ENCODE measurements around the gene CPNE7.
"Not testable (repeated sequence)": the region's sequence is repeated elsewhere in the genome, so short reads cannot be mapped to it uniquely, and the experiment has no call there.

The CPNE7 gene

DNA sequence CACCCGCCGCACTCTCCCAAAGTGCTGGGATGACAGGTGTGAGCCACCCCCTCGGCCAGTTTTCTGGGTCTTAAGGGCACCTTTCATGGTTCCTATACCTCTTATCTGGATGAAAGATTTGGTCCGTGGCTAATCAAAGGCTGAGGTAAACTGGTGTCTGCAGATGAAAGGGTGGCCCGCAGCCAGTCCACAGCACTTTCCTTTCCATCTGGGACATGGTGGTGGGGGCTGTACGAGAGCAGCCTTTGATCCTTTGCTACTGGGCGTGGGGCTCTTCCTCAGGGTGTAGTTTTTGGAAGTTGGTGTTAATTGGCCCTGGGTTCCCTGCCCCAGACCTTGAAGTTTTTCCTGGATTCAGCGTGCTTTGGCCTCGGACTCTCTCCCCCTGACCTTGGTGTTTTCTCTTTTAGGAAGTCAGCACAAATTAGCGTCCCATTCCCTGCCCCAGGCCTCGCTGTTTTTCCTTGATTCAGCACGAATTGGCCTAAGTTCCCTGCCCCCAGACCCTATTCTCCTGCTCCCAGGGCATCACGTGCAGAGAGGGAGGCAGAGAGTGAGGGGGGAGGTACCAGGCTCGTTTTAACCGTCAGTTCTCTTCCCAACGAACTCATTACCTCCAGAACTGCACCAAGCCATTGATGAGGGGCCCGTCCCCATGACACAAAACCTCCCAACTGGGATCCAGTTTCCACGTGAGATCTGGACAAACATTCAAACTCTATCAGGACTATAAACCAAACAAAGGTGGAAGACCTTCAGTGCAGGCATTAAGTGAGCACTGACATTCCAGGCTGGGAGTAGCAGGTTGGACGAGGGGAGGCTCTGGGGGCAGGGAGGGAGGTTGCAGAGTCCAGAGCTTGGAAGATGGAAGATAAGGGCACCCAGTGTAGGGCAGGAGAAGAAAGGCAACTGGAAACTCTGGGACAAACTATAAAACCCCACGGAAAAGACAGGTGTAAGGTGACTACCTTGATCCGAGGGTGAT lies 49.5 kb downstream of the CPNE7 start:
- no peak for DNase-seq

DNA sequence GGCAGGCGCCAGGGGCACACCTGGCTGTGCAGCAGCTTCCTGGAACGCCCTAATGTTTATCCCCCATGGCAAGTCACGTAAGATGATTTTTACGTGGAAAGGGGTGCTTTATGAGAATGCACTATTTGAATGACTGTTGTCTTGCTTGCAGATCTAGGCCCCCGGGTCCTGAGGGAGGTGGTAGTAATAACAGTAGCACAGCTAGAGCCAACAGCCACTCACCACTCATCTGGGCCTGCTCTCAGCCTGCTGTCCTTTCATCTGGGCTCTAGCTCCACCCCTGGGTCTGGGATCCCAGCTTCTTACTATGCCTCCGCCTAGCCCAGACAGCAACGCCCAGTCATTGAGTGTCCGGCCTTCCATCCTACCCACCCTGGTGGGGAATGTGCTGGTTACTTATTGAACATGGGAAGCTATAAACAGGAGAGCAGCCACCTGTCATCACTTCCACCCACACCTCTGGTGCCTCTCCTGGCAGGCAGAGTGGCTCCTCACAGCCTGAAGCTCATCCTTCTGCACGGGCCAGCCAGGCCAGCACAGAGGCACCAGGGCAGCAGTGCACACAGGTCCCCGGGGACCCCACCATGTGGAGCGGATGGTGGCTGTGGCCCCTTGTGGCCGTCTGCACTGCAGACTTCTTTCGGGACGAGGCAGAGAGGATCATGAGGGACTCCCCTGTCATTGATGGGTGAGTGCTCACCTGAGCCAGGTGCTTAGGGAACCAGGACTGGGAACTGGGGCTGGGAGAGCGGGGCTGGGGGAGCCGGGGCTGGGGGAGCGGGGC lies 54.5 kb downstream of the CPNE7 start:
- no peak for DNase-seq

DNA sequence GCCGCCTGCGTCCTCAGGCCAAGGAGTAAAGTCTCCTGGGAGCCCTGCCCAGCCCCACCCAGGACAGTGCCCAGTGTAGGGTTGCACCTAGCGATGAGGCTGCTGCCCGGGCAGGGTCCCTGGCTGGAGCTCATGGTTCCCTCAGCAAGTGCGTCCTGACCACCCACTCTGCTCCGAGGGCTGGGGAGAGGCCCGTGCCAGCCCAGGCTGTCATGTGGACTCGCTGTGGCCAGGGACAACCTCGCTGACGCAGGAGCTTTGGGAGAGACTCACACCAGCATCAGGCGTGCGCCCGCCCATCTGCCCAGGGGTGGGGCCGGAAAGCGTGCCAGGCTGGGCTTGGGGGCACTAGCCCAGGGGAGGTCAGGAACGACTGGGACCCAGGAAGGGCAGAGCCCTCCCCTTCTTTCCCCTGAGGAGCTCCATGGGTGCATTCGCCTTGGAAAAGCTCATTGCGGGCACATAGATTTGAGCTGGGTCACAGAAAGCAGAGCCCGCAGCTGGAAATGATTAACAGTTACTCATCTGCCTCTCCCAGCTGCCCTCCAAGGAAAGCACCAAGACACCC lies 57.6 kb downstream of the CPNE7 start:
- DNase-seq, result no peak

DNA sequence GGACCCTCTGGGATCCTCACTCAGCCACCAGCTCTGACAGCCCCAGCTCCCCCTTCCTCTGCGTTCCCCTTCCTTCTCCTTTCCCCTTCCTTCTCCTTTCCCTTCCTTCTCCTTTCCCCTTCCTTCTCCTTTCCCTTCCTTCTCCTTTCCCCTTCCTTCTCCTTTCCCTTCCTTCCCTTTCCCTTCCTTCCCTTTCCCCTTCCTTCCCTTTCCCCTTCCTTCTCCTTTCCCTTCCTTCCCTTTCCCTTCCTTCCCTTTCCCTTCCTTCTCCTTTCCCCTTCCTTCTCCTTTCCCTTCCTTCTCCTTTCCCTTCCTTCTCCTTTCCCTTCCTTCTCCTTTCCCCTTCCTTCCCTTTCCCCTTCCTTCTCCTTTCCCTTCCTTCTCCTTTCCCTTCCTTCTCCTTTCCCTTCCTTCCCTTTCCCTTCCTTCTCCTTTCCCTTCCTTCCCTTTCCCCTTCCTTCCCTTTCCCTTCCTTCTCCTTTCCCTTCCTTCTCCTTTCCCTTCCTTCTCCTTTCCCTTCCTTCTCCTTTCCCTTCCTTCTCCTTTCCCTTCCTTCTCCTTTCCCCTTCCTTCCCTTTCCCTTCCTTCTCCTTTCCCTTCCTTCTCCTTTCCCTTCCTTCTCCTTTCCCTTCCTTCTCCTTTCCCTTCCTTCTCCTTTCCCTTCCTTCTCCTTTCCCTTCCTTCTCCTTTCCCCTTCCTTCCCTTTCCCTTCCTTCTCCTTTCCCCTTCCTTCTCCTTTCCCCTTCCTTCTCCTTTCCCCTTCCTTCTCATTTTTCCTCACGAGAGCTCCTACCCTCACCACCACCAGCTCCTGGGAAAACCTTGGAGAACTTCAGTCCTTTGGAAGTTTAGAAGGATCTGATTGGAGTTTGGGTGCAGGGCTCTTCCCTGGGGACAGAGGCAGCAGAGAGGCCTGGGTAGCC lies 59.2 kb downstream of the CPNE7 start:
- DNase-seq, result not testable (repeated sequence)

DNA sequence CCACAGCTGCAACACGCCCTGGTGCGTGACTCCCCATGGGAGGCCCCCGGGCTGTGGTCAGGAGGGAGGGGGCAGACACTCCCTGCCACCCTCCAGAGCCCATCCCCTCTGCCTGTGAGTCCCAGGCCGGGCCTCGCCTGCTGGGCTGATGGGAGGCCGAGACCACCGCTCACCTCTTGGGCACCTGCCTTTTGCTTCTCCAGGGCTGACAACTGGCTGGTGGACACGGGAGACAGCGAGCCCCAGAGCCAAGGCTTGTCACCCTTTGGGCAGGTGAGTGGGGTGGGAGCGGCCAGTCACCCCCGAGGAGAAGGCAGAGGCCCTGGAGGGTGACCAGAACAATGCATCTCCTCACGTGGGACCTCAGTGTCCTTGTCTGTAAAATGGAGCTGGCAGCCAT lies 61.1 kb downstream of the CPNE7 start:
- DNase-seq, result no peak

DNA sequence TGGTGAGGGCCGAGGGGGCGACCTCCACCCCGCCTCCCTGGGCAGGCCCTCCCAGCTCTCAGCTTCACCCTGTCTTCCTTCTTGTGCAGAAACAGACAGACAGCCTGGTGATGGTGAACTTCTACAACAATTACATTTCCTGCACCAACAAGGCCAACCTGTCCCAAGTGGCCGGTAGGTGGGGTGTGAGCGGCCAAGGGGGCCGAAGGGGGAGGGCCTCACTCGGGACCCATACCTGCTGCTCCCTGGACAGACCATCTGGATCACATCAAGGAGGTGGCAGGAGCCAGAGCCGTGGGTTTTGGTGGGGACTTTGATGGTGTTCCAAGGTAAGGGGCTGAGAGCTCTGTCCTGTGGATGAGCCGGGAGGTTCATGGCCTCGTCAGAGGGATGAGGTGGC lies 61.8 kb downstream of the CPNE7 start:
- no peak for DNase-seq

DNA sequence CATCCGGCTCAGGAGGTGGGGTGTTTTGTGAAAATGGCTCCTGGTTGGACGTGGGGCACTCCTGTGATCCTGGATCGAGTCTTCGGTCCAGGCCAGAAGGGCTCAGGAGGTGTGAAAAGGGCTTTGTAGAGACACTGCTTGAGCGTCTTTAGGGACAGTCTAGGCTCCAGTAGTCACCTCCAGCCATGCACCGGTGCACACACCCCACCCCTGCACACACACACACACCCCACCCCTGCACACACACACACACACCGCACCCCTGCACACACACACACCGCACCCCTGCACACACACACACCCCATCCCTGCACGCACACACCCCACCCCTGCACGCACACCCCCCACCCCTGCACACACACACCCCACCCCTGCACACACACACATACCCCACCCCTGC lies 62.9 kb downstream of the CPNE7 start:
- no peak for DNase-seq

DNA sequence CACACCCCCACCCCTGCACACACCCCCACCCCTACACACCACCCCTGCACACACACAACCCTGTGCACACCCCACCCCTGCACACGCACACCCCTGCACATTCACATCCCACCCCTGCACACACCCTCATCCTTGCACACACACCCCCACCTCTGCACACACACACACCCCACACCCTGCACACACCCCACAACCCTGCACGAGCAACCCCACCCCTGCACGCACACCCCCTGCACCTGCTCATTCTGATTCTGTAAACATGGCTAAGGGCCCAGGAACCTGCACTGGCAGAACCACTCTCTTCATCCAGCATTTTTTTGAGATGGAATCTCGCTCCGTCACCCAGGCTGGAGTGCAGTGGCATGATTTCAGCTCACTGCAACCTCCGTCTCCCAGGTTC lies 63.8 kb downstream of the CPNE7 start:
- no peak for DNase-seq

DNA sequence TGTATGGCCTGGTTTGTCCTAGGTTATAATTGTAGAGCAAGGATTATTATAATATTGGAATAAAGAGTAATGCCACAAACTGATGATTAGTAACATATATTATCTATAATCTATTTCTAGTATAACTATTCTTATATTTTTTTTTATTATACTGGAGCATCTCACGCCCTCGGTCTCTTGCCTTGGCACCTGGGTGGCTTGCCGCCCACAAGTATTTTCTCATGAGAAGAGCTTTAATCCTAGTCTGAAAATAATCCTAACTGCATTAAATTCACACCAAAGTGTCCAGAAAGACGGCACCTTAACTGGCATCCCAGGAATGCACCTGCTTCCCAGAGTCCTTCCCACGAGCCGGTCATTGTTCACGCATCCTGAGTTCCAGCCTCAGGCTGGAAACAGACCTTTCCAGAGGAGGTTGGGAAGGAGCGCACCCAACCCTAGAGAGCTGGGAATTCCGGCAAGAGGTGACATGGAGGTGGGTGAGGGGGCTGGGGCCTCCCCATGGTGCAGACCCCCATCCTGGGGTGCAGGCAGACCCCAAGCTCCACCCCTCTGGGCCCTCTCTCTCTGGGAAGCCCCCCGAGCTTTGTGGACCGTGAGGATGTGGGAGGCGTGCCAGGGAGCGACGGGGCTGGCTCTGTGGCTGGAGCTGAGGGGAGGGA lies 66.0 kb downstream of the CPNE7 start:
- no peak for DNase-seq

DNA sequence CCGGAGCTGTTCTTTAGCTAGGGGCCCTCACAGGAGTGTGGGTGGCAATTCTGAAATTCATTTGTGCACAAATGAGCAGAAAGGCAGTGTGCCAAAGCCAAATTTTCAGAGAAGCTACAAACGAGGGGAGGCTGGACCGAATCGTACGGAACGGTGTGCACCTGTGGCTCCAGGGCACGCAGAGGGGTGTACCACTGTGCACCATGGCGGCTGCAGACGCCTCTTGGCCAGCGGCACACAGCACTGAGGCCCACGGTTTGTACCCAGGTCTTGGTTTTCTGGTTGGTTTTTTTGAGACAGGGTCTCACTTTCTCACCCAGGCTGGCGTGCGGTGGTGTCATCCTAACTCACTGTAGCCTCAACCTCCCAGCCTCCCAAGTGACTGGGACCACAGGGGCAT lies 67.0 kb downstream of the CPNE7 start:
- no peak for DNase-seq

DNA sequence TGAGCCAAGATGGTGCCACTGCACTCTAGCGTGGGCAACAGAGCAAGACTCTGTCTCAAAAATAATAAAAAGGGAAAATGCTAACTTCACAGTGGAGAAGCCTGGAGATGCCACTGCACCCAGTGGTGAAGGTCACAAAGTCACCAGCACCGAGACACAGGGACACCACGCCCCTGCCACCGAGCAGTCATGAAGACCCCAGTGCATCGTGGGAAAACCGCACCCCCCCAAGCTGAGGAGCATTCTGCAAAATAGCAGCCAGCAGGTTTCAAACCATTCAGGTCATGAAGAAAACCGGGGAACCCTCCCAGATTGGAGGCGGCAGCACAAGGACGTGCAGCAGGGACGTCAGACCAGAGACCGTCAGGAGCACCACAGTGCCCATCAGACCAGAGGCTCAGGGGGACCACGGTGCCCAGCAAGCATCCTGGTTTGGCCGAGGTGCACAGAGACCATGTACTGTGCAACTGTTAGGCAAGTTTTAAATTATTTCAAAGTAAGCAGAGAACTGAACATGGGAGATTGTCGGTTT lies 68.3 kb downstream of the CPNE7 start:
- DNase-seq, result no peak

DNA sequence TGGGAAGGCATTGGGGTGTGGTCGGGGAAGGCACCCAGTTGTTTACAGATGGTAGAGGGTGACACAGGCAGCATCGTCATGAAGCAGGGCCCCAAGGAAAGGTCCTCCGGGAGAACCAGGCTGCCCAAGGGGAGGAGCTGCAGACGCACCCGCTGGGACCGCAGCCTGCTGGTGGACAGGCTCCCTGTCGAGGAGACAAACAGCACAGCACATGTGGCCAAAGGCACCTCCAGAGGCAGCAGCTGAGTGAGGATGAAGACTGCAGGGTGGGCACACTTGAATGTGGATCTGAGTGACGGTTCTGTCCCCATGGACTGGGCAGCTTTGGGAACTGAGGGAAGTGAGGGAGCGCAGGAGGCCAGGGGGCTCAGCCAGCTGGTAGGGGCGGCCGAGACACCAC lies 69.6 kb downstream of the CPNE7 start:
- no peak for DNase-seq

DNA sequence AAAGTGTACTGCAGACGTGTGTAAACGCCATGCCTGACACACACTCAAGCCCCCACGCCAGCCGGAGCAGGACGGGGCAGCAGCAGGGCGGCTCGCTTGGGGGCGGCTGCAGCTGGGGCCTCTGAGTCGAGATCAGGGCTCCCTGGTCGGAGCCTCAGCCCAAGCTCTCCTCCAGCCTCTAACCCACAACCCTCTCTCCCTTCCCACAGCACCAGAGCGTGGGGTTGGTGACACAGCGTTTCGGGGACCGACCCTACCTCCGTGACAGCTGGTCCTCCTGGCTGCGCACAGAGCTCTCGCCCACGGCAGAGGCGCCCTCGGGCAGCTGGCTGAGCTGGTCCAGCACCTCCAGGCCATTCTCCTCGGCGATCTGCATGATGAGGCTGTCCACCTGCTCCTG lies 70.7 kb downstream of the CPNE7 start:
- DNase-seq, result no peak

Data from CD4-positive, alpha-beta T cell treated with Interleukin-1 beta for 1 hour (primary cell).